HepG2 (cell line): Measurements from ENCODE around the gene SH3BGR. TPM values are rescaled to one million over a fixed set of nuclear protein-coding genes. Genes with fewer than 3 reads are reported as not detected.

Source experiments
- ATAC-seq: fragments of 200-7000 bp; cut with Tn5 transposase; 3 replicates; pipeline ENCODE4 v1.9.1; 2020; ENCODE audit warnings: mild to moderate bottlenecking, moderate library complexity
- BruUV-seq: library from RNA; stranded (reverse); fragments of 400-500 nt; replicated peaks from 2 replicates; lab custom pipeline; 2021; lab: Mats Ljungman, UMichigan
- CTCF ChIA-PET: fragments of 300-600 bp; formaldehyde crosslinking; extraction: SDS; loops from one replicate; lab custom pipeline; 2021; ENCODE audit warnings: low total read pairs, inconsistent platforms, low intra/inter-chr PET ratio; lab: Yijun Ruan, JAX
- POLR2A ChIA-PET: fragments of 350-600 bp; sonication (Branson Sonifier 250); formaldehyde crosslinking; loops from one replicate; lab custom pipeline; 2020; ENCODE audit warnings: antibody characterized with exemption, inconsistent platforms; lab: Yijun Ruan, JAX
- DNase-seq: peaks from one replicate; pipeline ENCODE4 v3.0.0-alpha.2; 2015; ENCODE audit warnings: low spot score
- FAIRE-seq: peaks from 3 replicates; lab custom pipeline; 2011; peaks lifted over from hg19 to GRCh38; lab: Jason Lieb, UNC
- H2AFZ ChIP-seq: one replicate; pipeline ENCODE4 v1.6.1; 2011; ENCODE audit warnings: low read length, inconsistent platforms
- H3K27ac ChIP-seq: fragments of 300-600 bp; 3 replicates; pipeline ENCODE4 v1.8.0; 2011; ENCODE audit warnings: mixed run types, mild to moderate bottlenecking, mixed read lengths, low read length, inconsistent platforms; ENCODE audit not compliant: insufficient read depth; ENCODE audit errors: extremely low read length
- H3K27me3 ChIP-seq, 2 experiments: fragments of 200-600 bp in 1 of 2; 2 replicates in 1 of 2; 3 replicates in 1 of 2; pipeline versions ENCODE4 v1.6.0 to v1.8.0; 2011; ENCODE audit warnings: low read length in 2 of 2, mild to moderate bottlenecking in 2 of 2, moderate library complexity in 2 of 2, inconsistent platforms in 1 of 2; ENCODE audit not compliant: insufficient read depth in 2 of 2, control insufficient read depth in 1 of 2
- H3K36me3 ChIP-seq, 2 experiments: fragments of 200-600 bp in 1 of 2; replicated peaks in 1 of 2; 2 replicates in 1 of 2; 3 replicates in 1 of 2; pipeline versions ENCODE4 v1.5.1 to v1.8.0; 2011; ENCODE audit warnings: low read length in 2 of 2, inconsistent platforms in 1 of 2; ENCODE audit not compliant: insufficient read depth in 2 of 2, control insufficient read depth in 1 of 2
- H3K4me1 ChIP-seq: 2 replicates; pipeline ENCODE4 v1.5.1; 2012; ENCODE audit warnings: low read length, inconsistent platforms; ENCODE audit not compliant: insufficient read depth
- H3K4me2 ChIP-seq: 2 replicates; pipeline ENCODE4 v1.6.0; 2011; ENCODE audit warnings: low read depth, low read length, inconsistent platforms
- H3K4me3 ChIP-seq, 3 experiments: fragments of 200-600 bp in 1 of 3; sonication (generic), shearing (Covaris generic) in 1 of 3; replicated peaks in 1 of 3; 2 replicates each; pipeline ENCODE4 v1.5.1; 2011 to 2016; ENCODE audit warnings: low read length in 3 of 3, inconsistent platforms in 2 of 3, low read depth in 2 of 3, mild to moderate bottlenecking in 2 of 3, control low read depth in 1 of 3, mixed read lengths in 1 of 3; ENCODE audit not compliant: insufficient read depth in 1 of 3
- H3K79me2 ChIP-seq: one replicate; pipeline ENCODE4 v1.6.1; 2011; ENCODE audit warnings: low read length, inconsistent platforms; ENCODE audit not compliant: insufficient read depth
- H3K9ac ChIP-seq: 2 replicates; pipeline ENCODE4 v1.6.0; 2011; ENCODE audit warnings: mild to moderate bottlenecking, low read depth, low read length, inconsistent platforms; ENCODE audit not compliant: insufficient read depth
- H3K9me3 ChIP-seq: 2 replicates; pipeline ENCODE4 v1.5.1; 2012; ENCODE audit warnings: mild to moderate bottlenecking, low read length
- H4K20me1 ChIP-seq: 2 replicates; pipeline ENCODE4 v1.6.0; 2011; ENCODE audit warnings: inconsistent platforms, mild to moderate bottlenecking, low read length, moderate library complexity; ENCODE audit not compliant: insufficient read depth
- MAF1 ChIP-seq: sonication (generic); formaldehyde crosslinking; IDR thresholded peaks from 2 replicates; pipeline ENCODE4 v1.5.0; 2020; ENCODE audit warnings: missing genetic modification reagents, borderline replicate concordance
- WGBS: methylation state at CpG from one replicate; pipeline ENCODE4 v1.1.6; 2017; ENCODE audit warnings: low lambda C conversion rate; 5-methylcytosine and 5-hydroxymethylcytosine counted together
- in situ Hi-C: cut with HindIII; loops from 2 replicates; pipeline ENCODE4 v1.10.0; 2017; ENCODE audit warnings: low pct_unique_long_range_greater_than_20kb; ENCODE audit not compliant: extremely low pct_ligation_motif_present
- intact Hi-C: fragments of 100-400 bp; cut with micrococcal nuclease; formaldehyde crosslinking; loops from one replicate; pipeline ENCODE4 v1.10.0; 2022; ENCODE audit not compliant: unreplicated experiment
- polyA plus RNA-seq, 8 experiments: library from polyadenylated mRNA; depleted of rRNA in 3 of 8; stranded (reverse) in 7 of 8; unstranded in 1 of 8; fragments of >200 nt; fragmentation: Illumina TruSeq in 4 of 8; extraction: Trizol in 4 of 8; gene quantifications; 2 replicates each; pipeline versions ENCODE4 v1.2.1 to v1.2.3, GENCODE V29; 2011 to 2016; ENCODE audit warnings: low read depth in 4 of 8, missing spikeins in 1 of 8, mixed read lengths in 1 of 8; ENCODE audit not compliant: insufficient read depth in 1 of 8
- total RNA-seq, 5 experiments: library from RNA; depleted of rRNA; stranded (reverse); fragments of >200 nt; fragmentation: Illumina TruSeq; extraction: Trizol; gene quantifications; 2 replicates each; pipeline ENCODE4 v1.2.3, GENCODE V29; 2016; ENCODE audit warnings: low read depth in 1 of 5
- TF ChIP-seq, protein P1 (sequence below): sonication (generic); formaldehyde crosslinking; IDR thresholded peaks from 2 replicates; pipeline ENCODE4 v1.9.0; 2022; ENCODE audit warnings: missing genetic modification reagents, mild to moderate bottlenecking, borderline replicate concordance
- TF ChIP-seq, protein P2 (sequence below): sonication (generic); formaldehyde crosslinking; conservative IDR thresholded peaks from 2 replicates; pipeline ENCODE4 v1.8.1; 2023; ENCODE audit warnings: missing genetic modification reagents
- TF ChIP-seq, protein P3 (sequence below): sonication (generic); formaldehyde crosslinking; IDR thresholded peaks from 2 replicates; pipeline ENCODE4 v1.4.0; 2020; ENCODE audit warnings: missing genetic modification reagents, mild to moderate bottlenecking, borderline replicate concordance
- TF ChIP-seq, protein P4 (sequence below): sonication (generic); formaldehyde crosslinking; IDR thresholded peaks from 2 replicates; pipeline ENCODE4 v1.4.0; 2020; ENCODE audit warnings: missing genetic modification reagents

Gene SH3BGR
- total and polyA plus RNA-seq, 2 of the 13 experiments (the other 11 are each of a cell fraction or from before 2014, with no cell fraction given) = 0.48 TPM; not detected in 1

DNA sequence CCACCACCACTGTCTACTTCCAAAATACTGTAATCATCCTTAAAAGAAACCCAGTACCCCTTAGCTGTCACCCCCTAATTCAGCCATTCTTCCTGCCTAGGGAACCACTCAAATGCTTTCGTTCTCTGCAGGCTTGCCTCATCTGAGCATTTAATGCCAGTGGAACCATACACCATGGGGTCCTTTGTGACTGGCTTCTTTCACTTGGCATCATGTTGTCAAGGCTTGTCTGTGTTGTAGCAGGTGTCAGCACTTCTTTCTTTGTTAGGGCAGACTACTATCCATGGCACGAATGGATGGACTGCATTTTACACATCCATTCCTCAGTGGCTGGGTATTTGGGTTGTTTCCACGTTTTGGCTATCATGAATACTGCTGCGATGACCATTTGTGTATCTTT is 28.5 kb downstream of the SH3BGR start:
- BruUV-seq = no TSS peak
- Histone ChIP-seq H2AFZ (no peak overlapping the region), H3K9me3 (no peaks in the 10 kb centered on the region), H3K4me3 (no peak overlapping the region), H3K9ac (no peak overlapping the region), H3K4me2 (no peak overlapping the region), H3K36me3 (no peaks in the 10 kb centered on the region), H3K4me1 (no peaks in the 10 kb centered on the region), H3K27ac (no peak overlapping the region), H4K20me1 (no peaks in the 10 kb centered on the region), H3K79me2 (no peaks in the 10 kb centered on the region), H3K27me3 (no peaks in the 10 kb centered on the region)
- intact Hi-C loops = no loop called here
- WGBS = 5% methylated on average over 4 of the region's 4 CpGs
- TF ChIP-seq, protein P1, sequence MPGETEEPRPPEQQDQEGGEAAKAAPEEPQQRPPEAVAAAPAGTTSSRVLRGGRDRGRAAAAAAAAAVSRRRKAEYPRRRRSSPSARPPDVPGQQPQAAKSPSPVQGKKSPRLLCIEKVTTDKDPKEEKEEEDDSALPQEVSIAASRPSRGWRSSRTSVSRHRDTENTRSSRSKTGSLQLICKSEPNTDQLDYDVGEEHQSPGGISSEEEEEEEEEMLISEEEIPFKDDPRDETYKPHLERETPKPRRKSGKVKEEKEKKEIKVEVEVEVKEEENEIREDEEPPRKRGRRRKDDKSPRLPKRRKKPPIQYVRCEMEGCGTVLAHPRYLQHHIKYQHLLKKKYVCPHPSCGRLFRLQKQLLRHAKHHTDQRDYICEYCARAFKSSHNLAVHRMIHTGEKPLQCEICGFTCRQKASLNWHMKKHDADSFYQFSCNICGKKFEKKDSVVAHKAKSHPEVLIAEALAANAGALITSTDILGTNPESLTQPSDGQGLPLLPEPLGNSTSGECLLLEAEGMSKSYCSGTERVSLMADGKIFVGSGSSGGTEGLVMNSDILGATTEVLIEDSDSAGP = no peak
- TF ChIP-seq, protein P2, sequence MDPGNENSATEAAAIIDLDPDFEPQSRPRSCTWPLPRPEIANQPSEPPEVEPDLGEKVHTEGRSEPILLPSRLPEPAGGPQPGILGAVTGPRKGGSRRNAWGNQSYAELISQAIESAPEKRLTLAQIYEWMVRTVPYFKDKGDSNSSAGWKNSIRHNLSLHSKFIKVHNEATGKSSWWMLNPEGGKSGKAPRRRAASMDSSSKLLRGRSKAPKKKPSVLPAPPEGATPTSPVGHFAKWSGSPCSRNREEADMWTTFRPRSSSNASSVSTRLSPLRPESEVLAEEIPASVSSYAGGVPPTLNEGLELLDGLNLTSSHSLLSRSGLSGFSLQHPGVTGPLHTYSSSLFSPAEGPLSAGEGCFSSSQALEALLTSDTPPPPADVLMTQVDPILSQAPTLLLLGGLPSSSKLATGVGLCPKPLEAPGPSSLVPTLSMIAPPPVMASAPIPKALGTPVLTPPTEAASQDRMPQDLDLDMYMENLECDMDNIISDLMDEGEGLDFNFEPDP (CRISPR knock-in tag) = no peak
- TF ChIP-seq MAF1 (CRISPR knock-in tag) = no peak
- TF ChIP-seq, protein P3, sequence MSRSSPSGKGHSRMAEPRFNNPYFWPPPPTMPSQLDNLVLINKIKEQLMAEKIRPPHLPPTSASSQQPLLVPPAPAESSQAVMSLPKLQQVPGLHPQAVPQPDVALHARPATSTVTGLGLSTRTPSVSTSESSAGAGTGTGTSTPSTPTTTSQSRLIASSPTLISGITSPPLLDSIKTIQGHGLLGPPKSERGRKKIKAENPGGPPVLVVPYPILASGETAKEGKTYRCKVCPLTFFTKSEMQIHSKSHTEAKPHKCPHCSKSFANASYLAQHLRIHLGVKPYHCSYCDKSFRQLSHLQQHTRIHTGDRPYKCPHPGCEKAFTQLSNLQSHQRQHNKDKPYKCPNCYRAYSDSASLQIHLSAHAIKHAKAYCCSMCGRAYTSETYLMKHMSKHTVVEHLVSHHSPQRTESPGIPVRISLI (CRISPR knock-in tag) = no peak
- TF ChIP-seq, protein P4, sequence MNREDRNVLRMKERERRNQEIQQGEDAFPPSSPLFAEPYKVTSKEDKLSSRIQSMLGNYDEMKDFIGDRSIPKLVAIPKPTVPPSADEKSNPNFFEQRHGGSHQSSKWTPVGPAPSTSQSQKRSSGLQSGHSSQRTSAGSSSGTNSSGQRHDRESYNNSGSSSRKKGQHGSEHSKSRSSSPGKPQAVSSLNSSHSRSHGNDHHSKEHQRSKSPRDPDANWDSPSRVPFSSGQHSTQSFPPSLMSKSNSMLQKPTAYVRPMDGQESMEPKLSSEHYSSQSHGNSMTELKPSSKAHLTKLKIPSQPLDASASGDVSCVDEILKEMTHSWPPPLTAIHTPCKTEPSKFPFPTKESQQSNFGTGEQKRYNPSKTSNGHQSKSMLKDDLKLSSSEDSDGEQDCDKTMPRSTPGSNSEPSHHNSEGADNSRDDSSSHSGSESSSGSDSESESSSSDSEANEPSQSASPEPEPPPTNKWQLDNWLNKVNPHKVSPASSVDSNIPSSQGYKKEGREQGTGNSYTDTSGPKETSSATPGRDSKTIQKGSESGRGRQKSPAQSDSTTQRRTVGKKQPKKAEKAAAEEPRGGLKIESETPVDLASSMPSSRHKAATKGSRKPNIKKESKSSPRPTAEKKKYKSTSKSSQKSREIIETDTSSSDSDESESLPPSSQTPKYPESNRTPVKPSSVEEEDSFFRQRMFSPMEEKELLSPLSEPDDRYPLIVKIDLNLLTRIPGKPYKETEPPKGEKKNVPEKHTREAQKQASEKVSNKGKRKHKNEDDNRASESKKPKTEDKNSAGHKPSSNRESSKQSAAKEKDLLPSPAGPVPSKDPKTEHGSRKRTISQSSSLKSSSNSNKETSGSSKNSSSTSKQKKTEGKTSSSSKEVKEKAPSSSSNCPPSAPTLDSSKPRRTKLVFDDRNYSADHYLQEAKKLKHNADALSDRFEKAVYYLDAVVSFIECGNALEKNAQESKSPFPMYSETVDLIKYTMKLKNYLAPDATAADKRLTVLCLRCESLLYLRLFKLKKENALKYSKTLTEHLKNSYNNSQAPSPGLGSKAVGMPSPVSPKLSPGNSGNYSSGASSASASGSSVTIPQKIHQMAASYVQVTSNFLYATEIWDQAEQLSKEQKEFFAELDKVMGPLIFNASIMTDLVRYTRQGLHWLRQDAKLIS (CRISPR knock-in tag) = no peak
- POLR2A ChIA-PET = no interaction called here
- CTCF ChIA-PET = no interaction called here
- DNase-seq = no peak
- ATAC-seq = no peak
- FAIRE-seq = no peak
- in situ Hi-C loops = no loop called here
